ENCODE measurements around the gene OR2M3.

The OR2M3 gene

GRCh38 chr1:248196965-248197364, at the start of gene OR2M3:
Gene OR2M3 (plus strand): TSS chr1:248197265. CDS start chr1:248203068, 5,803 bp downstream.
- H3K9me3 ChIP-seq (ENCODE audit: low read length): no peaks in the 10 kb centered on the region
- H3K27me3 ChIP-seq (ENCODE audit: insufficient read depth, low read length): no peaks in the 10 kb centered on the region
- H3K36me3 ChIP-seq (ENCODE audit: insufficient read depth, low read length): no peaks in the 10 kb centered on the region
- H2AFZ ChIP-seq (ENCODE audit: low read depth, low read length): no peak within 1 kb of the TSS
- peaks cover 8% of the 10 kb centered on the region for H3K4me1 ChIP-seq (ENCODE audit: insufficient read depth, low read length)
- no peak within 1 kb of the TSS for H3K4me3 ChIP-seq (ENCODE audit: low read length)

GRCh38 chr1:248152056-248152827, 44.8 kb upstream of the OR2M3 start:
- no peaks in the 10 kb centered on the region for H3K9me3 ChIP-seq (ENCODE audit: low read length)
- no peaks in the 10 kb centered on the region for H3K36me3 ChIP-seq (ENCODE audit: insufficient read depth, low read length)
- H3K4me1 ChIP-seq (ENCODE audit: insufficient read depth, low read length): no peaks in the 10 kb centered on the region
- H2AFZ ChIP-seq (ENCODE audit: low read depth, low read length): no peak overlapping the region
- H3K27me3 ChIP-seq (ENCODE audit: insufficient read depth, low read length): no peaks in the 10 kb centered on the region
- H3K4me3 ChIP-seq (ENCODE audit: low read length): no peak overlapping the region

GRCh38 chr1:248155927-248156326, 41.1 kb upstream of the OR2M3 start:
- H3K9me3 ChIP-seq (ENCODE audit: low read length): no peaks in the 10 kb centered on the region
- no peaks in the 10 kb centered on the region for H3K36me3 ChIP-seq (ENCODE audit: insufficient read depth, low read length)
- no peaks in the 10 kb centered on the region for H3K27me3 ChIP-seq (ENCODE audit: insufficient read depth, low read length)
- H2AFZ ChIP-seq (ENCODE audit: low read depth, low read length): no peak overlapping the region
- no peaks in the 10 kb centered on the region for H3K4me1 ChIP-seq (ENCODE audit: insufficient read depth, low read length)
- H3K4me3 ChIP-seq (ENCODE audit: low read length): no peak overlapping the region

- Histone ChIP-seq H3K36me3 (ENCODE audit: insufficient read depth, low read length) (no peaks in the 10 kb centered on the region), H3K4me1 (ENCODE audit: insufficient read depth, low read length) (no peaks in the 10 kb centered on the region), H2AFZ (ENCODE audit: low read depth, low read length) (no peak overlapping the region), H3K4me3 (ENCODE audit: low read length) (no peak overlapping the region), H3K27me3 (ENCODE audit: insufficient read depth, low read length) (no peaks in the 10 kb centered on the region), H3K9me3 (ENCODE audit: low read length) (no peaks in the 10 kb centered on the region)
Measured at GRCh38 chr1:248158758-248159157, 38.3 kb upstream of the OR2M3 start.

- H2AFZ ChIP-seq (ENCODE audit: low read depth, low read length): no peak overlapping the region
- H3K4me3 ChIP-seq (ENCODE audit: low read length): no peak overlapping the region
- no peaks in the 10 kb centered on the region for H3K4me1 ChIP-seq (ENCODE audit: insufficient read depth, low read length)
- no peaks in the 10 kb centered on the region for H3K27me3 ChIP-seq (ENCODE audit: insufficient read depth, low read length)
- H3K9me3 ChIP-seq (ENCODE audit: low read length): no peaks in the 10 kb centered on the region
- H3K36me3 ChIP-seq (ENCODE audit: insufficient read depth, low read length): no peaks in the 10 kb centered on the region
Measured at GRCh38 chr1:248164031-248164430, 33.0 kb upstream of the OR2M3 start.

- Histone ChIP-seq H3K27me3 (ENCODE audit: insufficient read depth, low read length) (no peaks in the 10 kb centered on the region), H3K36me3 (ENCODE audit: insufficient read depth, low read length) (no peaks in the 10 kb centered on the region), H3K9me3 (ENCODE audit: low read length) (no peaks in the 10 kb centered on the region), H3K4me3 (ENCODE audit: low read length) (no peak overlapping the region), H2AFZ (ENCODE audit: low read depth, low read length) (no peak overlapping the region), H3K4me1 (ENCODE audit: insufficient read depth, low read length) (no peaks in the 10 kb centered on the region)
Measured at GRCh38 chr1:248165186-248165585, 31.9 kb upstream of the OR2M3 start.

GRCh38 chr1:248174521-248174920, 22.5 kb upstream of the OR2M3 start, which contains the start of gene OR2M2:
Gene OR2M2 (plus strand): TSS chr1:248174821. CDS start chr1:248179986, 5,165 bp downstream.
- Histone ChIP-seq H3K27me3 (ENCODE audit: insufficient read depth, low read length) (peaks cover 9% of the 10 kb centered on the region), H3K4me3 (ENCODE audit: low read length) (no peak within 1 kb of the TSS), H2AFZ (ENCODE audit: low read depth, low read length) (no peak within 1 kb of the TSS), H3K36me3 (ENCODE audit: insufficient read depth, low read length) (no peaks in the 10 kb centered on the region), H3K4me1 (ENCODE audit: insufficient read depth, low read length) (no peaks in the 10 kb centered on the region), H3K9me3 (ENCODE audit: low read length) (no peaks in the 10 kb centered on the region)

GRCh38 chr1:248183996-248184395, 13.1 kb upstream of the OR2M3 start:
- Histone ChIP-seq H3K4me1 (ENCODE audit: insufficient read depth, low read length) (no peaks in the 10 kb centered on the region), H3K9me3 (ENCODE audit: low read length) (no peaks in the 10 kb centered on the region), H3K27me3 (ENCODE audit: insufficient read depth, low read length) (peaks cover 1% of the 10 kb centered on the region), H3K36me3 (ENCODE audit: insufficient read depth, low read length) (no peaks in the 10 kb centered on the region), H2AFZ (ENCODE audit: low read depth, low read length) (no peak overlapping the region), H3K4me3 (ENCODE audit: low read length) (no peak overlapping the region)

- no peaks in the 10 kb centered on the region for H3K36me3 ChIP-seq (ENCODE audit: insufficient read depth, low read length)
- no peak overlapping the region for H3K4me3 ChIP-seq (ENCODE audit: low read length)
- H3K9me3 ChIP-seq (ENCODE audit: low read length): no peaks in the 10 kb centered on the region
- no peaks in the 10 kb centered on the region for H3K27me3 ChIP-seq (ENCODE audit: insufficient read depth, low read length)
- no peak overlapping the region for H2AFZ ChIP-seq (ENCODE audit: low read depth, low read length)
- no peaks in the 10 kb centered on the region for H3K4me1 ChIP-seq (ENCODE audit: insufficient read depth, low read length)
Measured at GRCh38 chr1:248187363-248187762, 9.7 kb upstream of the OR2M3 start.

- H3K4me1 ChIP-seq (ENCODE audit: insufficient read depth, low read length): no peaks in the 10 kb centered on the region
- no peak overlapping the region for H3K4me3 ChIP-seq (ENCODE audit: low read length)
- H3K36me3 ChIP-seq (ENCODE audit: insufficient read depth, low read length): no peaks in the 10 kb centered on the region
- no peaks in the 10 kb centered on the region for H3K27me3 ChIP-seq (ENCODE audit: insufficient read depth, low read length)
- no peaks in the 10 kb centered on the region for H3K9me3 ChIP-seq (ENCODE audit: low read length)
- H2AFZ ChIP-seq (ENCODE audit: low read depth, low read length): no peak overlapping the region
Measured at GRCh38 chr1:248189026-248189425, 8.0 kb upstream of the OR2M3 start.

- H2AFZ ChIP-seq (ENCODE audit: low read depth, low read length): no peak overlapping the region
- no peak overlapping the region for H3K4me3 ChIP-seq (ENCODE audit: low read length)
- no peaks in the 10 kb centered on the region for H3K36me3 ChIP-seq (ENCODE audit: insufficient read depth, low read length)
- H3K27me3 ChIP-seq (ENCODE audit: insufficient read depth, low read length): no peaks in the 10 kb centered on the region
- no peaks in the 10 kb centered on the region for H3K4me1 ChIP-seq (ENCODE audit: insufficient read depth, low read length)
- no peaks in the 10 kb centered on the region for H3K9me3 ChIP-seq (ENCODE audit: low read length)
Measured at GRCh38 chr1:248194117-248194516, 2.9 kb upstream of the OR2M3 start.

- Histone ChIP-seq H3K36me3 (ENCODE audit: insufficient read depth, low read length) (no peaks in the 10 kb centered on the region), H3K9me3 (ENCODE audit: low read length) (no peaks in the 10 kb centered on the region), H3K4me1 (ENCODE audit: insufficient read depth, low read length) (no peaks in the 10 kb centered on the region)
Measured at GRCh38 chr1:248215880-248216279, 18.8 kb downstream of the OR2M3 start.

GRCh38 chr1:248225537-248225936, 28.5 kb downstream of the OR2M3 start:
- Histone ChIP-seq H3K4me1 (ENCODE audit: insufficient read depth, low read length) (no peaks in the 10 kb centered on the region), H3K27me3 (ENCODE audit: insufficient read depth, low read length) (no peaks in the 10 kb centered on the region), H2AFZ (ENCODE audit: low read depth, low read length) (no peak overlapping the region), H3K4me3 (ENCODE audit: low read length) (no peak overlapping the region), H3K9me3 (ENCODE audit: low read length) (no peaks in the 10 kb centered on the region), H3K36me3 (ENCODE audit: insufficient read depth, low read length) (no peaks in the 10 kb centered on the region)

More at GRCh38 chr1:248215880-248216279, 18.8 kb downstream of the OR2M3 start:
- Histone ChIP-seq H3K4me3 (ENCODE audit: low read length) (no peak overlapping the region), H3K27me3 (ENCODE audit: insufficient read depth, low read length) (no peaks in the 10 kb centered on the region), H2AFZ (ENCODE audit: low read depth, low read length) (no peak overlapping the region)

Measured in neuron (in vitro differentiated cells).